ENCODE results near the gene TP53AIP1.

GRCh38 chr11:128931066-128931465, 11.6 kb downstream of the TP53AIP1 start:
- TF ChIP-seq CTCF (conservative IDR thresholded peaks at IDR 0.05 in 1 of 2, IDR thresholded peaks at IDR 0.05 in 1 of 2; ENCODE audit: extremely low read depth in 1 of 2, insufficient read depth in 1 of 2, low read depth in 1 of 2, low read length in 2 of 2) (no peak), EZH2 (IDR thresholded peaks at IDR 0.05; ENCODE audit: borderline replicate concordance, low read length) (no peak)

Data from mammary epithelial cell (primary cell).